Measurements from ENCODE around the gene INS.

DNA sequence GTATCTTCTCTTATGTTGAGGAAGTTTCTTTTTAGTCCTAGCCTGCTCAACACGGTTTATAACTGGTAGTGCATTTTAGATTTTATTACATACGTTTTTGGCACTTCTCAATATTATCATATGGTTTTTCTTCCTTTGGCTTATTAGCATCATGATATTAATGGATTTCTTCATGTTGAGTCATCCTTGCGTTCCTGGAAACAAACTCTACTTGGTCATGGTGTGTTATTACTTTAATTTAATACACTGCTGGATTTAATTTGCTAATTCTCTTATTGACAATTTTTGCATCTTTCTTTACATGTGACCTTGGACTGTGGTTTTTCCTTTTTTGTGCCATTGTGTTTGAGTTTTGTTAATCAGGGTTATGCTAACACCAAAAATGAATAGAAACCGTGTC is 42.3 kb downstream of the INS start:
- TF ChIP-seq, protein P1, sequence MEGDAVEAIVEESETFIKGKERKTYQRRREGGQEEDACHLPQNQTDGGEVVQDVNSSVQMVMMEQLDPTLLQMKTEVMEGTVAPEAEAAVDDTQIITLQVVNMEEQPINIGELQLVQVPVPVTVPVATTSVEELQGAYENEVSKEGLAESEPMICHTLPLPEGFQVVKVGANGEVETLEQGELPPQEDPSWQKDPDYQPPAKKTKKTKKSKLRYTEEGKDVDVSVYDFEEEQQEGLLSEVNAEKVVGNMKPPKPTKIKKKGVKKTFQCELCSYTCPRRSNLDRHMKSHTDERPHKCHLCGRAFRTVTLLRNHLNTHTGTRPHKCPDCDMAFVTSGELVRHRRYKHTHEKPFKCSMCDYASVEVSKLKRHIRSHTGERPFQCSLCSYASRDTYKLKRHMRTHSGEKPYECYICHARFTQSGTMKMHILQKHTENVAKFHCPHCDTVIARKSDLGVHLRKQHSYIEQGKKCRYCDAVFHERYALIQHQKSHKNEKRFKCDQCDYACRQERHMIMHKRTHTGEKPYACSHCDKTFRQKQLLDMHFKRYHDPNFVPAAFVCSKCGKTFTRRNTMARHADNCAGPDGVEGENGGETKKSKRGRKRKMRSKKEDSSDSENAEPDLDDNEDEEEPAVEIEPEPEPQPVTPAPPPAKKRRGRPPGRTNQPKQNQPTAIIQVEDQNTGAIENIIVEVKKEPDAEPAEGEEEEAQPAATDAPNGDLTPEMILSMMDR (IDR thresholded peaks at IDR 0.05): no peak
- no peak for TF ChIP-seq EP300 (IDR thresholded peaks at IDR 0.05)
- no peak for TF ChIP-seq POLR2A (IDR thresholded peaks at IDR 0.05; ENCODE audit: low read depth)

All from esophagus muscularis mucosa (tissue), 4 donors.